Endothelial cell of hepatic sinusoid (primary cell): ENCODE results near the gene NDUFV2.

Experiments used
- in situ Hi-C: cut with HindIII; loops from 2 replicates; pipeline ENCODE4 v1.10.0; 2017; ENCODE audit warnings: low sequenced_read_pairs

NDUFV2 gene

GRCh38 chr18:9113468-9114149 is 11.1 kb downstream of the NDUFV2 start:
- in situ Hi-C loops: no loop called here

- in situ Hi-C loops: no loop called here
Observed at GRCh38 chr18:9115984-9116383, 13.5 kb downstream of the NDUFV2 start.

- in situ Hi-C loops: no loop called here
Observed at GRCh38 chr18:9117980-9118841, 15.7 kb downstream of the NDUFV2 start.

DNA sequence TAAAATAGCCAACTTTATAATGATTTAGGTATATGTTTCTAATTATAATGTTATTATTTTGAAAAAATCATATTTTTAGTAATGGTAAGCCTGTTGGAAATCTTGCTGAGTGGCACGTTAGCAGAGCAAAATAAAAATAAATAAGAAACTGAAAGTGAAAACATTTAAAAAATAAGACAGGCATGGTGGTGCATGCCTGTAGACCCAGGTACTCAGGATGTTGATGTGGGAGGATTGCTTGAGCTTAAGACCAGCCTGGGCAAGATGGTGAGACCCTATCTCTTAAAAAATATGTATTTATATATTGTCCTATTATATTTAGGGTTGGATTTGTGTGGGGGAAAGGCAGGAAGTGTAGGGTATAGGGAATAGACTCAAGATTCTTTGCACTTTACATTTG is 18.3 kb downstream of the NDUFV2 start:
- in situ Hi-C loops: no loop called here

- in situ Hi-C loops: no loop called here
Observed at GRCh38 chr18:9123520-9123919, 21.0 kb downstream of the NDUFV2 start.

DNA sequence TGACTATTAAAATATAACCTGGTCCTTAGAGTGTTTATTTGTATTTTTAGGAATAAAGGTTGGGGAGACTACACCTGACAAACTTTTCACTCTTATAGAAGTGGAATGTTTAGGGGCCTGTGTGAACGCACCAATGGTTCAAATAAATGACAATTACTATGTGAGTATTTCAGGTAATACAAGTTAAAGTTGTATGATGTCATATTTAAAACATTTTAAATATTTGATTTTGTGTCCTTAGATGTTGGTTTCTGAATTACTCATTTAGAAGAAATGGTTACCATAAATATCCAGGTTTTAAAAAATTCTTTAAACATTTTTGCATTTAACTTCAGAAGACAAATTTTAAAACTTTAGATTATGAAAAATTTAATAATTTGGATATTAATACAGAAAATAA is 22.3 kb downstream of the NDUFV2 start:
- in situ Hi-C loops: no loop called here

GRCh38 chr18:9126337-9126736 is 23.8 kb downstream of the NDUFV2 start:
- in situ Hi-C loops: no loop called here

- in situ Hi-C loops: no loop called here
Observed at GRCh38 chr18:9130195-9130594, 27.7 kb downstream of the NDUFV2 start.

DNA sequence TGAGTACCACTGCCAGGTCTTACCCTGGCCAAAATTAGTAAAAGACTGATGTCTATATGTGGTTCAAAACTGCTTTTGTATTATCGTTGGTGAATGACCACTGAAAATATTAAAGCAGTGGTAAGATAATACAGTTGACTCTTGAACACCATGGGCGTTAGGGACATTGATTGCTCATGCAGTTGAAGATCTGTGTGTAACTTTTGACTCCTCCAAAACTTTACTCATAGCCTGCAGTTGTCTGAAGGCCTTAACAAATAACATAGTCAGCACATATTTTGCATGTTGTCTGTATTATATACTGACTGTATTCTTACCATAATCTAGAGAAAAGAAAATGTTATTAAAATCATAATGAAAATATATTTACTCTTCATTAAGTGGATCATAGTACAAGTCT is 28.3 kb downstream of the NDUFV2 start:
- in situ Hi-C loops: no loop called here

GRCh38 chr18:9132628-9133027 is 30.1 kb downstream of the NDUFV2 start:
- in situ Hi-C loops: no loop called here

- in situ Hi-C loops: no loop called here
Observed at GRCh38 chr18:9133225-9133624, 30.7 kb downstream of the NDUFV2 start.

- in situ Hi-C loops: loop anchor here (5.0 kb wide), 1 partner anchor 52 kb away; no protein-coding TSS in a partner anchor
Observed at GRCh38 chr18:9135081-9135911, 32.8 kb downstream of the NDUFV2 start.

GRCh38 chr18:9135912-9136314 is 33.4 kb downstream of the NDUFV2 start:
- in situ Hi-C loops: loop anchor here (5.0 kb wide), 1 partner anchor 51 kb away; no protein-coding TSS in a partner anchor

DNA sequence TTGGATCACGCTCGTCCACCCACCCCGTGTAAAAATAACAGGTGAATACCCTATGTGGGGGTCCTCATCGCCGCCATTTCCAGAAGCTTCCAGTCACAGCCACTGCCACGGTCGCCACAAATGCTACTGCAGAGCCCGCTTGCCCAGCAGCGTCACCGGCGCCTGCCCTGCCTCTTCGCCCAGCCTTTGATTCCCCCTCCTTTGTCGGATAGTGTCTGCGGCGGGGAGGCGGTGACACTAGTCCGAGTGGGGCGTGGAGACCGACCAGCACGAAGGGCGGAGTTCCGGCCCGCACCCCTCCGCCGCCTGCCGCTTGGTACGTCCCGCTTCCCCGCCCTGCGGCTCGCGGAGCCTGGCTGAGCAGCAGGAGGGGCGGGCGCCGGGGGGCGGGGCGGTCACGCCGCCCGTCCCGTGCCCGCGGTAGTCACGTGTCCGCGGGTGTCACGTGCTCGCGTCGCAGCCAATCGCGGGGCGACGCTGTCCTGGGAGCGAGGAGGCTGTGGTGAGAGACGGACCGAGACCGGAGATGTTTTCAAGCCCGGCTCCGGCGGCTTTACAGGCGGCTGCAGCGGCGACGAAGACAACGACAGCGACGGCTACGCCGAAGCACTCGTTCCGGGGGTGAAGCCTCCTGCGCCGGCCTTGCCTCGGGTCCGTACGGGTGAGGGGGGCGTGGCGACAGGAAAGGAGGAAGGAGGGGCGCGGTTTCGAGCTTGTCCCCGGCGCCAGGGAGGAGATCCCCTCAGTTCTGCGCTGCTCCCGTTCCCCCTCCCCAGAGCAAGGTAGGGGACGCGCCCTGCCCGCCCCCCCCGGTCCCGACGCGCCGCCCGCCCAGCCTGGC is 34.0 kb downstream of the NDUFV2 start, which contains the start of gene ANKRD12:
TSS of gene ANKRD12 (plus strand) at position 467 of the 841 bp plus-strand sequence. CDS start 45,652 bp downstream, outside the sequence.
- in situ Hi-C loops: loop anchor here (5.0 kb wide), 1 partner anchor 51 kb away; no protein-coding TSS in a partner anchor

DNA sequence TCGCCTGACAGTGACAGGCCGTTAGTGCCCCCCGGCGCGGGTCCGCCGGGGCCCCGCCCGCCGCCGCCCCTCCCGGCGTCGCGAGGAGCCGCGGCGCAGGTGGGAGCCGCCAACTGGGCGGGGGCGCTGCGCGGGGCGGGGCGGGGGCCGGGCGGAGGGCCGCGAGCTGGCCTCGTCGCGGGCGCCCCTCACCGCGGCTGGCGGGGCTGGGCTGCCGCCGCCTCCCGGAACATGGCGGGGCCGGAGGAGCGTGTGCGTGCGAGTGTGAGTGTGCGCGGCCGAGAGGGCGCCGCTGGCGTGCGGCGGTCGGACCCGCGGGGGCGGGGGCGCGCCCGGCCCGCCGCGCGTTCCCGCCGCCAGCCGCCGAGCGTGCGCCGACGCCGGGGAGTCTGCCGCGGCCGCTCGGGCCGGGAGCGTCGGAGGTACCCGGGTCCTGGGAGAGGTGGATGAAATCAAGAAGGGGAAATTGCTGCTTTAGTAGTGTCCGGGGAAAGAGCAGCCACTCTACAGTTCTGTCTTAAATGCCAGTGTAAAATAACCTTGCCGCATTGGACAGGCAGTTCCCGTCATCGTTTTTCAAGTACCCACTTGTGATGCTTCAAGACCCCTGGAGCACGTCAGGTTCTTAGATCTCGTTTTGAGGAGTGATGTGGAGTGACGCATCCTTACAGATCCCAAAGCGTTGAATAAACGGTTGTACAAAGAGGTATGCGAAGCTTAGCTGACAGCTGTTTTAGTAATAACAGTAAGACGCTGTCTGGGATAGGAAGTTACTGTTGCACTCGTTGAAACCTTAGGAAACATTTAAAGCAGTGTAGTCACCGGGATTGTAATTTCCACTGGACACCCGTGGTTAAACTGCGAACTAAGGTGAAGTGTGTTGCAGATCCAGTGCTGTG is 34.9 kb downstream of the NDUFV2 start:
- in situ Hi-C loops: loop anchor here (5.0 kb wide), 1 partner anchor 50 kb away; no protein-coding TSS in a partner anchor

DNA sequence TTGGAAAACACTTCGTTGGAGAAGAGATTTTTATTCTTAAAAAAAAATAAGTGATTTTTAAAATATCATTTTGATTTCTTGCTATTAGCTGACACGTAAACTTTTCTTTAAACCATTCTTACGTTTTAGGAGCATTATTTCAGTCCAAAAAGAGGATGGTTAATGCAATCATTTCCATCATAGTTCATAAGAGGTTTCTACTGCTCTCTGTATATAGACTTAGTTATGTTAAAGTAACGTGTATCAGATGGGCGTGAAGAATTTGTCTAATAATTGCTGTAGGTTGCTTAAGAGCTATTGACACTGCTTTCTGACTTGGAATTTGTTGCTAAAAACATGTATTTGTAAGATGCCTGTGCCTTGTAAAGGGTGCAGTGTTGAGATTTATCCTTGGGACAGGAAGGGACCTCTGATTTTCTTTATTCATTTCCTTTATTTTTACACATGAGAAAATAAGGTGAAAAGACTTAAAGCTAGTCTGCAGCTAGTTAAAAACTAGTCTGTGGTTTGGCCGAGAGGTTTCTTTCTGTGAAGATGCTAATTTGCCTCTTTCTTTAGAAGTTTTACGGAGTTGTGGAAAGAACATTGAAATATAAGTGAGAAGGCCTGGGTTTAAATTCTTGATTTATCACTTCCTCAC is 37.0 kb downstream of the NDUFV2 start:
- in situ Hi-C loops: loop anchor here (5.0 kb wide), 1 partner anchor 48 kb away; no protein-coding TSS in a partner anchor

GRCh38 chr18:9140381-9140780 is 37.9 kb downstream of the NDUFV2 start:
- in situ Hi-C loops: no loop called here

- in situ Hi-C loops: no loop called here
Observed at GRCh38 chr18:9140984-9141383, 38.5 kb downstream of the NDUFV2 start.
